Prostate gland (tissue), 2 donors: ENCODE measurements around the gene PARG.
"Not testable (repeated sequence)": the region's sequence is repeated elsewhere in the genome, so short reads cannot be mapped to it uniquely, and the experiment has no call there.

Source experiments
- POLR2A ChIP-seq: fragments of 450-650 bp; IDR thresholded peaks from one replicate; pipeline ENCODE4 v1.6.1; 2016; ENCODE audit warnings: antibody characterized with exemption, mild to moderate bottlenecking
- POLR2AphosphoS5 ChIP-seq: sonication (generic); formaldehyde crosslinking; IDR thresholded peaks from one replicate; pipeline ENCODE4 v1.6.1; 2017; ENCODE audit warnings: antibody characterized with exemption
- TF ChIP-seq, protein P1 (sequence below), 4 experiments: fragments of 200-600 bp in 2 of 4; fragments of 450-650 bp in 2 of 4; sonication (generic) in 2 of 4; IDR thresholded peaks; 1 replicate in 3 of 4; 2 replicates in 1 of 4; pipeline ENCODE4 v1.5.1; 2016 to 2019; ENCODE audit warnings: antibody characterized with exemption in 4 of 4, mild to moderate bottlenecking in 2 of 4, moderate library complexity in 2 of 4

DNA sequence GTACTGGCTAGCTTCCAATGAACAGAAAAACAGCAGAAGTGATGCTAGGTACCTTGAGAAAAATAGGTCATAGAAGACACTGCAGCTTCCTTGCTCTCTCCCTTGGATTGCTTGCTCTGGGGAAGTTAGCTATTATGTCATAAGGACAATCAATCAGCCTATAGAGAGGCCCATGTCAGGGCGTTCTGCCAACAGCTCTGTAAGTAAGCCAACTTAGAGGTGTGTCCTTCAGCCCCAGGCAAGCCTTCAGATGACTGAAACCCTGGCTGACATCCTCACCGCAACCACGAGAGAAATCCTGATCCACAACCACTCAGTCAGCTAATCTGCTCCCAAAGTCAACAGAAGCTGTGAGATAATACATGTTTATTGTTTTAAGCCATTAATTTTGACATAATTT, 58.0 kb downstream of the PARG start:
- TF ChIP-seq, protein P1, sequence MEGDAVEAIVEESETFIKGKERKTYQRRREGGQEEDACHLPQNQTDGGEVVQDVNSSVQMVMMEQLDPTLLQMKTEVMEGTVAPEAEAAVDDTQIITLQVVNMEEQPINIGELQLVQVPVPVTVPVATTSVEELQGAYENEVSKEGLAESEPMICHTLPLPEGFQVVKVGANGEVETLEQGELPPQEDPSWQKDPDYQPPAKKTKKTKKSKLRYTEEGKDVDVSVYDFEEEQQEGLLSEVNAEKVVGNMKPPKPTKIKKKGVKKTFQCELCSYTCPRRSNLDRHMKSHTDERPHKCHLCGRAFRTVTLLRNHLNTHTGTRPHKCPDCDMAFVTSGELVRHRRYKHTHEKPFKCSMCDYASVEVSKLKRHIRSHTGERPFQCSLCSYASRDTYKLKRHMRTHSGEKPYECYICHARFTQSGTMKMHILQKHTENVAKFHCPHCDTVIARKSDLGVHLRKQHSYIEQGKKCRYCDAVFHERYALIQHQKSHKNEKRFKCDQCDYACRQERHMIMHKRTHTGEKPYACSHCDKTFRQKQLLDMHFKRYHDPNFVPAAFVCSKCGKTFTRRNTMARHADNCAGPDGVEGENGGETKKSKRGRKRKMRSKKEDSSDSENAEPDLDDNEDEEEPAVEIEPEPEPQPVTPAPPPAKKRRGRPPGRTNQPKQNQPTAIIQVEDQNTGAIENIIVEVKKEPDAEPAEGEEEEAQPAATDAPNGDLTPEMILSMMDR (IDR thresholded peaks at IDR 0.05): not testable (repeated sequence)
- not testable (repeated sequence) for TF ChIP-seq POLR2AphosphoS5, POLR2A
